HepG2 (cell line): ENCODE measurements around the gene HIPK4. TPM values are rescaled to one million over a fixed set of nuclear protein-coding genes. Genes with fewer than 3 reads are reported as not detected.
A peak's percentile ranks its signal among the peaks of the same experiment; 100 is the strongest.

Experiments used
- BRD4 ChIP-seq: sonication (generic); formaldehyde crosslinking; IDR thresholded peaks from 2 replicates; pipeline ENCODE4 v1.4.0; 2020; ENCODE audit warnings: missing genetic modification reagents
- DBP ChIP-seq: sonication (generic); formaldehyde crosslinking; IDR thresholded peaks from 2 replicates; pipeline ENCODE4 v1.4.0; 2020; ENCODE audit warnings: missing genetic modification reagents; ENCODE audit errors: not compliant biosample characterization
- GATA4 ChIP-seq: sonication (generic); IDR thresholded peaks from 2 replicates; pipeline ENCODE4 v1.6.1; 2016; ENCODE audit warnings: antibody characterized with exemption, low read depth, borderline replicate concordance
- GLI4 ChIP-seq: sonication (generic); formaldehyde crosslinking; IDR thresholded peaks from 2 replicates; pipeline ENCODE4 v1.5.1; 2020; ENCODE audit warnings: missing genetic modification reagents, mild to moderate bottlenecking, moderate library complexity, borderline replicate concordance
- KAT7 ChIP-seq: IDR thresholded peaks from 2 replicates; pipeline ENCODE4 v1.6.1; 2018; ENCODE audit warnings: borderline replicate concordance, missing compliant biosample characterization
- MTF2 ChIP-seq: sonication (generic); formaldehyde crosslinking; IDR thresholded peaks from 2 replicates; pipeline ENCODE4 v1.5.0; 2020; ENCODE audit warnings: missing genetic modification reagents, borderline replicate concordance
- TEAD3 ChIP-seq: optimal IDR thresholded peaks from 2 replicates; pipeline ENCODE3; 2016; ENCODE audit warnings: borderline replicate concordance
- THAP7 ChIP-seq: sonication (generic); formaldehyde crosslinking; IDR thresholded peaks from 2 replicates; pipeline ENCODE4 v1.8.1; 2023; ENCODE audit warnings: mild to moderate bottlenecking, missing genetic modification reagents
- ZBTB3 ChIP-seq: sonication (generic); formaldehyde crosslinking; IDR thresholded peaks from 2 replicates; pipeline ENCODE4 v1.4.0; 2020; ENCODE audit warnings: low read depth, mild to moderate bottlenecking, moderate library complexity, missing genetic modification reagents, borderline replicate concordance
- ZBTB40 ChIP-seq, 2 experiments: fragments of 450-650 bp in 1 of 2; sonication (generic) in 1 of 2; formaldehyde crosslinking in 1 of 2; IDR thresholded peaks; 2 replicates each; pipeline versions ENCODE4 v1.6.1 to v1.8.0; 2016 to 2022; ENCODE audit warnings: antibody characterized with exemption in 1 of 2, mild to moderate bottlenecking in 1 of 2, missing genetic modification reagents in 1 of 2
- ZNF280B ChIP-seq: sonication (generic); formaldehyde crosslinking; IDR thresholded peaks from 2 replicates; pipeline ENCODE4 v1.5.0; 2020; ENCODE audit warnings: missing genetic modification reagents, mild to moderate bottlenecking, borderline replicate concordance
- ZNF558 ChIP-seq: sonication (generic); formaldehyde crosslinking; IDR thresholded peaks from 2 replicates; pipeline ENCODE4 v1.9.0; 2022; ENCODE audit warnings: mild to moderate bottlenecking, missing genetic modification reagents, borderline replicate concordance
- ZNF567 ChIP-seq: sonication (generic); formaldehyde crosslinking; IDR thresholded peaks from 2 replicates; pipeline ENCODE4 v1.8.1; 2023; ENCODE audit warnings: mild to moderate bottlenecking, missing genetic modification reagents, borderline replicate concordance
- polyA plus RNA-seq, 8 experiments: library from polyadenylated mRNA; depleted of rRNA in 3 of 8; stranded (reverse) in 7 of 8; unstranded in 1 of 8; fragments of >200 nt; fragmentation: Illumina TruSeq in 4 of 8; extraction: Trizol in 4 of 8; gene quantifications; 2 replicates each; pipeline versions ENCODE4 v1.2.1 to v1.2.3, GENCODE V29; 2011 to 2016; ENCODE audit warnings: low read depth in 4 of 8, missing spikeins in 1 of 8, mixed read lengths in 1 of 8; ENCODE audit not compliant: insufficient read depth in 1 of 8
- total RNA-seq, 5 experiments: library from RNA; depleted of rRNA; stranded (reverse); fragments of >200 nt; fragmentation: Illumina TruSeq; extraction: Trizol; gene quantifications; 2 replicates each; pipeline ENCODE4 v1.2.3, GENCODE V29; 2016; ENCODE audit warnings: low read depth in 1 of 5

Gene HIPK4
- total and polyA plus RNA-seq, 2 of the 13 experiments (the other 11 are each of a cell fraction or from before 2014, with no cell fraction given): 0.03 TPM; not detected in 1

GRCh38 chr19:40420766-40421765 is 31.1 kb upstream of the HIPK4 start (continued):
- TF ChIP-seq KAT7 (peak; percentile 77; the same call in 1 of the 2 replicates), GLI4 (CRISPR knock-in tag) (peak; percentile 82; the same call in 1 of the 2 replicates), GATA4 (peak; percentile 25; the same call in 1 of the 2 replicates), DBP (no peak), TEAD3 (CRISPR knock-in tag) (peak; percentile 99), MTF2 (CRISPR knock-in tag) (no peak), ZNF567 (CRISPR knock-in tag) (no peak; the same call in 1 of the 2 replicates), ZBTB3 (CRISPR knock-in tag) (no peak), THAP7 (CRISPR knock-in tag) (0 out of 2 replicates have a peak, but pooled peaks have one; percentile 61), ZNF558 (CRISPR knock-in tag) (peak; percentile 69; the same call in 1 of the 2 replicates), BRD4 (0 out of 2 replicates have a peak, but pooled peaks have one; percentile 29), ZBTB40 (IDR thresholded peaks at IDR 0.05) (no peak), ZBTB40 (CRISPR knock-in tag; IDR thresholded peaks at IDR 0.05) (peak; percentile 91), ZNF280B (CRISPR knock-in tag) (peak; percentile 81)
